Islet of Langerhans (tissue), 1 donor: ENCODE results near the gene CAMTA2.
"Not testable (repeated sequence)": the region's sequence is repeated elsewhere in the genome, so short reads cannot be mapped to it uniquely, and the experiment has no call there.

Source experiments
- FAIRE-seq: peaks from one replicate; lab custom pipeline; 2011; peaks lifted over from hg19 to GRCh38; lab: Jason Lieb, UNC

CAMTA2 gene

GRCh38 chr17:4932756-4933155, 54.7 kb downstream of the CAMTA2 start:
- no peak for FAIRE-seq

- no peak for FAIRE-seq
Observed at GRCh38 chr17:4931963-4932362, 55.5 kb downstream of the CAMTA2 start, which contains the start of gene GP1BA. Gene GP1BA, plus strand, starts transcription at chr17:4932277. Its CDS starts 328 bp downstream, at chr17:4932605.

GRCh38 chr17:4928881-4929280, 58.6 kb downstream of the CAMTA2 start:
- no peak for FAIRE-seq

DNA sequence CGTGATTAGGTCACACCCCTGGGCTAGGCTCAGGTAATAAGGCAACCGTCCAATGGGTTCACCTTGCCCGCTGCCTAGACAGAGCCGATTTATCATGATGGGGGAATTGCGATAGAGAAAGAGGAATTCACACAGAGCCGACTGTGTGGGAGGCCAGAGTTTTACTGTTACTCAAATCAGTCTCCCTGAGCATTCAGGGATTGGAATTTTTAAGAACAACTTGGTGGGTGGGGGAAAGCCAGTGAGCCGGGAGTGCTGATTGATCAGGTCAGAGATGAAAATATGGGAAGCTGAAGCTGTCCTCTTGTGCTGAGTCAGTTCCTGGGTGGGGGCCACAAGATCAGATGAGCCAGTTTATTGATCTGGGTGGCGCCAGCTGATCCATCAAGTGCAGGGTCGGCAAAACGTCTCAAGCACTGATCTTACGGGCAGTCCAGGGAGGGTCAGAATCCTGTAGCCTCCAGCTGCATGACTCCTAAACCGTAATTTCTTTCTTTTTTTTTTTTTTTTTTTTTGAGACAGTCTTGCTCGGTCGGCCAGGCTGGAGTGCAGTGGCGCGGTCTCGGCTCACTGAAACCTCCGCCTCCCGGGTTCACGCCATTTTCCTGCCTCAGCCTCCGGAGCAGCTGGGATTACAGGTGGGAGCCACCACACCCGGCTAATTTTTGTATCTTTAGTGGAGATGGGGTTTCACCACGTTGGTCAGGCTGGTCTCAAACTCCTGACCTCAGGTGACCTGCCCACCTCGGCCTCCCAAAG, 60.7 kb downstream of the CAMTA2 start:
- FAIRE-seq: not testable (repeated sequence)

GRCh38 chr17:4921320-4921719, 66.2 kb downstream of the CAMTA2 start:
- FAIRE-seq: no peak

DNA sequence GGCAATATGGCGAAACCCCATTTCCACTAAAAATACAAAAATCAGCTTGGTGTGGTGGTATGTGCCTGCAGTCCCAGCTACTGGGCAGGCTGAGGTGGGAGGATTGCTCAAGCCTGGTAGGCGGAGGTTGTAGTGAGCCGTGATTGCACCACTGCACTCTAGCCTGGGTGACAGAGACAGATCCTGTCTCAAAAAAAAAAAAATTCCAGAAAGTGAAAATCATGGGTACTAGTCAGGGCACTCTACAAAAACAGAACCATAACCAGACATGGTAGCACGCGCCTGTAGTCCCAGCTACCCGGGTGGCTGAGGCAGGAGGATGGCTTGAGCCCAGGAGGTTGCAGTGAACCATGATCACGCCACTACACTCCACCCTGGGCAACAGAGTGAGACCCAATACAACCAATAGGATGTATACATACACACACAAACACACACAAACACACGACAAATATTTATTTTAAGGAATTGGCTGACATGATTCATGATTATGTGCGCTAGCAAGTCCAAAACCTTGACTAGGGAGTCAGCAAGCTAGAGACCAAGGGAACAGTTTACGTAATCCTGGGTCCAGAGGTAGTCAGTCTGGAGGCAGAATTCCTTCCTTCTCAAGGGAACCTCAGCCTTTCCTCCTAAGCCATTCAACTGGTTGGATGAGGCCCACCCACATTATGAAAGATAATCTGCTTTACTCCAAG, 67.0 kb downstream of the CAMTA2 start:
- no peak for FAIRE-seq

DNA sequence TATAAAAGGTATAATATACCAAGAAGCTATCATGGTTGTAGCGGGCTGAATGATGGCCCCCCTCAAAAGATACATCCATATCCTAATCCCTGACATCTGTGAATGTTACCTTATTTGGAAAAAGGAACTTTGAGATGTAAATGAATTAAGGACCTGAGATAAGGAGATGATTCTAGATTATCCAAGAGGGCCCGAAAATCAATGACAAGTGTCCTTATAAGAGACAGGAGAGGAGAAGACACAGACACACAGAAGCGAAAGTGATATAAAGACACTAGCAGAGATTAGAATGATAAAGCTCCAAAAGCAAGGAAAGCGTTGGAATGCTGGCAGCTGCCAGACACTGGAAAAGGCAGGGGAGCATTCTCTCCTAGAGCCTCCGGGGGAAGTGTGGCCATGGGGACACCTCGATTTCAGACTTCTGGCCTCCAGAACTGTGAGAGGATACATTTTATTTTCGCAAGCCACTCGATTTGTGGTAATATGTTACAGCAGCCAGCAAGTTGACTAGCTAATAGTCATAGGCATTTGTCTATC, 67.9 kb downstream of the CAMTA2 start:
- FAIRE-seq: no peak
